ENCODE data around the gene SLC27A5.
A peak's percentile ranks its signal among the peaks of the same experiment; 100 is the strongest.
"Not testable (repeated sequence)": the region's sequence is repeated elsewhere in the genome, so short reads cannot be mapped to it uniquely, and the experiment has no call there.

SLC27A5 gene

GRCh38 chr19:58492265-58492664 lies 19.5 kb downstream of the SLC27A5 start (continued):
- TF ChIP-seq, protein P1, sequence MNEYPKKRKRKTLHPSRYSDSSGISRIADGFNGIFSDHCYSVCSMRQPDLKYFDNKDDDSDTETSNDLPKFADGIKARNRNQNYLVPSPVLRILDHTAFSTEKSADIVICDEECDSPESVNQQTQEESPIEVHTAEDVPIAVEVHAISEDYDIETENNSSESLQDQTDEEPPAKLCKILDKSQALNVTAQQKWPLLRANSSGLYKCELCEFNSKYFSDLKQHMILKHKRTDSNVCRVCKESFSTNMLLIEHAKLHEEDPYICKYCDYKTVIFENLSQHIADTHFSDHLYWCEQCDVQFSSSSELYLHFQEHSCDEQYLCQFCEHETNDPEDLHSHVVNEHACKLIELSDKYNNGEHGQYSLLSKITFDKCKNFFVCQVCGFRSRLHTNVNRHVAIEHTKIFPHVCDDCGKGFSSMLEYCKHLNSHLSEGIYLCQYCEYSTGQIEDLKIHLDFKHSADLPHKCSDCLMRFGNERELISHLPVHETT (tag by site-specific recombination; IDR thresholded peaks at IDR 0.05), result no peak
- TF ChIP-seq ZFHX2 (tag by site-specific recombination; conservative IDR thresholded peaks at IDR 0.05) (no peak), GLI2 (tag by site-specific recombination; IDR thresholded peaks at IDR 0.05; ENCODE audit: borderline replicate concordance, low read depth) (no peak), ZNF423 (tag by site-specific recombination; IDR thresholded peaks at IDR 0.05) (no peak)

DNA sequence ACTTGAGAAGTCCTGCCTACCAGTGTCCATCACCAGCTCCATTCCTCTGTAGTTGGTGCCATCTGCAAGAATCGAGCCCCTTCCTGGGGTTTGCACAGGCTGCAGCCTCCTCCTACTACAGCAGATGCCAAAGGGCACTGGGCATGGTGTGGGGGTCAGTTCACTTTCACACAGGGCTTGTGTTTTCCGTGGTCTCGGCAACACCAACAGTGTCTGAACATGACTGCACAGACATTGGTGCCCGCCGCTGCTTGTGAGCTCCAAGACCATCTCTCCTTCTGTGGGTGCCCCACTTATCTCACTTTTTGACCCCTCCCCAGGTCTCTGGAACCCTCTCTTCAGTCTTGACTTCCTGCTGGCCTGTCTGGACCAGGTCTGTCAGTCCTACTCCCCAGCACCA lies 20.4 kb downstream of the SLC27A5 start:
- Histone ChIP-seq H3K36me3 (ENCODE audit: control insufficient read depth in 2 of 2, insufficient read depth in 1 of 2, low read length in 2 of 2) (no peaks in the 10 kb centered on the region; a peak in 1 of 3 replicates), H3K27ac (ENCODE audit: extremely low read depth, low read depth, low read length) (no peak overlapping the region), H3K9me3 (ENCODE audit: control insufficient read depth, insufficient read depth, low read depth, low read length) (no peaks in the 10 kb centered on the region; the same call in 1 of the 2 replicates), H3K4me1 (ENCODE audit: control insufficient read depth, insufficient read depth, low read length) (no peaks in the 10 kb centered on the region), H3K4me3 (ENCODE audit: low read depth, low read length) (no peak overlapping the region)
- TF ChIP-seq ZNF157 (tag by site-specific recombination; IDR thresholded peaks at IDR 0.05) (peak; percentile 90), ZNF571 (tag by site-specific recombination; IDR thresholded peaks at IDR 0.05) (no peak)
- POLR2A ChIA-PET, result no interaction called here
- CTCF ChIA-PET, result no interaction called here

DNA sequence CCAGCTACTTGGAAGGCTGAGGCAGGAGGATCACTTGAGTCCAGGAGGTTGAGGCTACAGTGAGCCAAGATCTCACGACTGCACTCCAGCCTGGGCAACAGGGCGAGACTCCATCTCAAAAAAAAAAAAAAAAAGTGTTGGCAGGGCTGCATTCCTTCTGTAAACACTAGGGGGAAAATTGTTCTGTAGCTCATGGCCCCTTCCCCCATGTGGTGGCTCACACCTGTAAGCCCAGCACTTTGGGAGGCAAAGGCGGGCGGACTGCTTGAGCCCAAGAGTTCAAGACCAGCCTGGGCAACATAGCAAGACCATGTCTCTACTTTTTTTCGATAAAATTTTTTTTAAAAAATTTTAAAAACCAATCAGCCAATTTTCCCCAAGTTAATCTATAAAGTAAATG lies 27.4 kb downstream of the SLC27A5 start:
- peaks cover 0 to 23% of the 10 kb centered on the region in 2 experiments; a peak in 2 of 3 replicates for H3K36me3 ChIP-seq (ENCODE audit: control insufficient read depth in 2 of 2, insufficient read depth in 1 of 2, low read length in 2 of 2)
- H3K4me1 ChIP-seq (ENCODE audit: control insufficient read depth, insufficient read depth, low read length); H3K4me3 ChIP-seq (ENCODE audit: low read depth, low read length); H3K9me3 ChIP-seq (ENCODE audit: control insufficient read depth, insufficient read depth, low read depth, low read length); H3K27ac ChIP-seq (ENCODE audit: extremely low read depth, low read depth, low read length): not testable (repeated sequence)
- CTCF ChIA-PET, result interaction anchor here (0.6 kb wide), 1 partner anchor 15 kb away, joined by 3 read pairs; no protein-coding TSS in a partner anchor
- POLR2A ChIA-PET, result interaction anchor here (0.7 to 1.0 kb wide), 3 partner anchors 9 to 122 kb away, joined by 4 read pairs; partner anchors contain the start of genes ZNF446 and ZNF497
- TF ChIP-seq ZNF362 (tag by site-specific recombination; IDR thresholded peaks at IDR 0.05), result peak; percentile 76

DNA sequence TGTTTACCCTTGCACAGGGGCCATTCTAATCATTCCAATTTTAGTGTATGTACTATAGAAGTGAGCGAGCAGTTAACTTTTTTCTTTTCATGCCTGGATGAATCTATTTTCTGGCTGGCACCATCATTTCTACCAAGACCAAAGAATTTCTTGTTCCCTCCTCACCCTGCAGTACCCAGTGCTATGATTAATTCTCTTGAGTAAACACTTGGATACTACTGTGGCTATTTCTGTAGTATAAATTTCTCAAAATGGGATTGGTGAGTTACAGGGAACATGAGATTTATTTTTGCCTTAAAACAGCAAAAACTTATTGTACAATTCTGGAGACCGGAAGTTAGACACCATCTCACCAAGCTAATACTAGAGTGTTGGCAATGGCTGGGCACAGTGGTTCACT lies 28.0 kb downstream of the SLC27A5 start:
- POLR2A ChIA-PET, result interaction anchor here (0.7 to 1.0 kb wide), 3 partner anchors 14 to 121 kb away, joined by 4 to 5 read pairs (median 4); partner anchors contain the start of gene ZNF497
- Histone ChIP-seq H3K9me3 (ENCODE audit: control insufficient read depth, insufficient read depth, low read depth, low read length) (no peaks in the 10 kb centered on the region), H3K36me3 (ENCODE audit: control insufficient read depth in 2 of 2, insufficient read depth in 1 of 2, low read length in 2 of 2) (peaks cover 0 to 29% of the 10 kb centered on the region in 2 experiments; a peak in 2 of 3 replicates), H3K4me3 (ENCODE audit: low read depth, low read length) (no peak overlapping the region), H3K27ac (ENCODE audit: extremely low read depth, low read depth, low read length) (no peak overlapping the region), H3K4me1 (ENCODE audit: control insufficient read depth, insufficient read depth, low read length) (no peaks in the 10 kb centered on the region)
- CTCF ChIA-PET, result no interaction called here
- TF ChIP-seq ZNF747 (tag by site-specific recombination; IDR thresholded peaks at IDR 0.05), result no peak
- TF ChIP-seq ZNF843 (tag by site-specific recombination; IDR thresholded peaks at IDR 0.05), result no peak
- TF ChIP-seq KLF9 (tag by site-specific recombination; IDR thresholded peaks at IDR 0.05; ENCODE audit: low read depth), result no peak
- no peak for TF ChIP-seq ZNF610 (tag by site-specific recombination; IDR thresholded peaks at IDR 0.05; ENCODE audit: borderline replicate concordance)
- no peak for TF ChIP-seq ZNF2 (tag by site-specific recombination; IDR thresholded peaks at IDR 0.05)
- no peak for TF ChIP-seq ZNF404 (tag by site-specific recombination; IDR thresholded peaks at IDR 0.05)
- TF ChIP-seq ZNF513 (tag by site-specific recombination; IDR thresholded peaks at IDR 0.05), result no peak
- TF ChIP-seq, protein P2, sequence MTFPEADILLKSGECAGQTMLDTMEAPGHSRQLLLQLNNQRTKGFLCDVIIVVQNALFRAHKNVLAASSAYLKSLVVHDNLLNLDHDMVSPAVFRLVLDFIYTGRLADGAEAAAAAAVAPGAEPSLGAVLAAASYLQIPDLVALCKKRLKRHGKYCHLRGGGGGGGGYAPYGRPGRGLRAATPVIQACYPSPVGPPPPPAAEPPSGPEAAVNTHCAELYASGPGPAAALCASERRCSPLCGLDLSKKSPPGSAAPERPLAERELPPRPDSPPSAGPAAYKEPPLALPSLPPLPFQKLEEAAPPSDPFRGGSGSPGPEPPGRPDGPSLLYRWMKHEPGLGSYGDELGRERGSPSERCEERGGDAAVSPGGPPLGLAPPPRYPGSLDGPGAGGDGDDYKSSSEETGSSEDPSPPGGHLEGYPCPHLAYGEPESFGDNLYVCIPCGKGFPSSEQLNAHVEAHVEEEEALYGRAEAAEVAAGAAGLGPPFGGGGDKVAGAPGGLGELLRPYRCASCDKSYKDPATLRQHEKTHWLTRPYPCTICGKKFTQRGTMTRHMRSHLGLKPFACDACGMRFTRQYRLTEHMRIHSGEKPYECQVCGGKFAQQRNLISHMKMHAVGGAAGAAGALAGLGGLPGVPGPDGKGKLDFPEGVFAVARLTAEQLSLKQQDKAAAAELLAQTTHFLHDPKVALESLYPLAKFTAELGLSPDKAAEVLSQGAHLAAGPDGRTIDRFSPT (tag by site-specific recombination; IDR thresholded peaks at IDR 0.05), result no peak
- no peak for TF ChIP-seq YY1 (tag by site-specific recombination; IDR thresholded peaks at IDR 0.05)
- no peak for TF ChIP-seq ZNF341 (tag by site-specific recombination; IDR thresholded peaks at IDR 0.05; ENCODE audit: low read depth)
- TF ChIP-seq, protein P3, sequence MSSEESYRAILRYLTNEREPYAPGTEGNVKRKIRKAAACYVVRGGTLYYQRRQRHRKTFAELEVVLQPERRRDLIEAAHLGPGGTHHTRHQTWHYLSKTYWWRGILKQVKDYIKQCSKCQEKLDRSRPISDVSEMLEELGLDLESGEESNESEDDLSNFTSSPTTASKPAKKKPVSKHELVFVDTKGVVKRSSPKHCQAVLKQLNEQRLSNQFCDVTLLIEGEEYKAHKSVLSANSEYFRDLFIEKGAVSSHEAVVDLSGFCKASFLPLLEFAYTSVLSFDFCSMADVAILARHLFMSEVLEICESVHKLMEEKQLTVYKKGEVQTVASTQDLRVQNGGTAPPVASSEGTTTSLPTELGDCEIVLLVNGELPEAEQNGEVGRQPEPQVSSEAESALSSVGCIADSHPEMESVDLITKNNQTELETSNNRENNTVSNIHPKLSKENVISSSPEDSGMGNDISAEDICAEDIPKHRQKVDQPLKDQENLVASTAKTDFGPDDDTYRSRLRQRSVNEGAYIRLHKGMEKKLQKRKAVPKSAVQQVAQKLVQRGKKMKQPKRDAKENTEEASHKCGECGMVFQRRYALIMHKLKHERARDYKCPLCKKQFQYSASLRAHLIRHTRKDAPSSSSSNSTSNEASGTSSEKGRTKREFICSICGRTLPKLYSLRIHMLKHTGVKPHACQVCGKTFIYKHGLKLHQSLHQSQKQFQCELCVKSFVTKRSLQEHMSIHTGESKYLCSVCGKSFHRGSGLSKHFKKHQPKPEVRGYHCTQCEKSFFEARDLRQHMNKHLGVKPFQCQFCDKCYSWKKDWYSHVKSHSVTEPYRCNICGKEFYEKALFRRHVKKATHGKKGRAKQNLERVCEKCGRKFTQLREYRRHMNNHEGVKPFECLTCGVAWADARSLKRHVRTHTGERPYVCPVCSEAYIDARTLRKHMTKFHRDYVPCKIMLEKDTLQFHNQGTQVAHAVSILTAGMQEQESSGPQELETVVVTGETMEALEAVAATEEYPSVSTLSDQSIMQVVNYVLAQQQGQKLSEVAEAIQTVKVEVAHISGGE (tag by site-specific recombination; conservative IDR thresholded peaks at IDR 0.05; ENCODE audit: low read depth), result no peak
- TF ChIP-seq ZNF792 (tag by site-specific recombination; IDR thresholded peaks at IDR 0.05), result no peak
- no peak for TF ChIP-seq ZNF658 (tag by site-specific recombination; IDR thresholded peaks at IDR 0.05)
- TF ChIP-seq ZNF157 (tag by site-specific recombination; IDR thresholded peaks at IDR 0.05), result no peak
- TF ChIP-seq FEZF1 (tag by site-specific recombination; IDR thresholded peaks at IDR 0.05), result no peak
